ENCODE data around the gene KCNJ12. TPM values are rescaled to one million over a fixed set of nuclear protein-coding genes. Genes with fewer than 3 reads are reported as not detected.
"Not testable (repeated sequence)": the region's sequence is repeated elsewhere in the genome, so short reads cannot be mapped to it uniquely, and the experiment has no call there.

Gene KCNJ12
- polyA plus RNA-seq, 3 donors, result 5.3 to 8.0 (median 5.4) TPM

DNA sequence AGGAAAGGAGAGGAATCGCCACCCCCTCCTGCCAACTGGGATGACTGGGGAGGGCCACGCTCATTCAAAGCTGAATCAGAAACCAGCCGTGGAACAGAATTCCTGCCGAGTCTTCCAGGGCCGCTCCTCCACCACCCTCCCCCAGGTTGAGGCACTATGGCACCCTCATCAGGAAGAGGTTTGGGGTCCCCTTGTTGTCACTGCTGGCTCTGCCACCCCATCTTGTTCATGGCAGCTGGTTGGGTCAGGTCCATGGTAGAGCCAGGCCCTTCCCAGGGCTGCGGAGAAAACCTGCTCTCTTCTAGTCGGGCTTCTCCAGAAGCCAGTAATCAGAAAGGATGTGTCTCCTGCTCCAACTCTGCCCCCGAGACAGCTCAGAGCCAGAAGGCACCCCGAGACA, 41.8 kb downstream of the KCNJ12 start:
- no peak for DNase-seq (ENCODE audit: low read depth in 3 of 3, low spot score in 2 of 3)

GRCh38 chr17:21418446-21419298, 42.5 kb downstream of the KCNJ12 start:
- no peak for DNase-seq (ENCODE audit: low read depth in 3 of 3, low spot score in 2 of 3)

DNA sequence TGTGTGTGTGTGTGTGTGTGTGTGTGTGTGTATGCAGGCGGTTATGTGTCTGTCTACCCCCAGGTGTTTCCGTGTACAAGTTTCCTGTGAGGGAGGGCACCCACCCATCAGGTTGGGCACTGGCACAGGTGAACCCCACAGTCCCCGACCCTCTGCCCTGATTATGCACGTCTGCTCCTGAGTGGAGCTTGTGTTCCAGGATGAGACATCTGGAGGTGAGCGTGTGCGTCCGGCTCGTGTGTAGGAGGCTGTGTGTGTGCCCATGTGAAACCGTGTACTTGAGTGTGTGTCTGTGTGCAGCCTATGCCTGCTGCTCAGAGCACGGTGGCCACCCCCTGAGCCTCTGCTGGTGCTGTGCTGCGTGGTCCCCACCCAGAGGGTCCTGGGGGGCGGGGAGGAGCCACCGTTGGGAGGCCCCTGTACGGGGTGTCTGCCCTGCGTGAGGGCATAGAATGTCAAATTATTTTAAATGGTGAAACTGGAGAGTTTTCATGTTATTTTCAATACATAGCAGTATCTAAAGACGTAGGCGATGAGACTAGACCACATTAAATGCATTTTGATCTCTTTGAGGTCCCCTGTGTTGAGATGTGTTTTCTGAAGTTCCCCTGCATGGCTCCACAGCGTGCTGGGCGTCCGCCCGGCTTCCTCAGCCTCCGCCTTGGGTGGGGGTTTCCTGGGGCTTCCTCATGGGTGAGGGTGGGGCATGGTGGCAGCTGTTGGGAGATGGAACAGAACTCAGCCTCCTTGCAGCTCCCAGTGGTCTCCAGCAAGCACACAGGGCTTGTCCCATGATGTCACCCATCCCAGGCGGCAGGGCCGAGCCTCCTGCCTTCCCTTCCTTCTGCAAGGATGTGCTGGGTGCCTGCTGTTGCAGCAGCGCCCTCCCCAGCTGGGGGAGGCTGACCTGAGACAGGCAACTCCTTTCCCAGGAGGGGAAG, 43.4 kb downstream of the KCNJ12 start:
- DNase-seq (ENCODE audit: low read depth in 3 of 3, low spot score in 2 of 3), result no peak

- not testable (repeated sequence) for DNase-seq (ENCODE audit: low read depth in 3 of 3, low spot score in 2 of 3)
Measured at GRCh38 chr17:21420503-21421090, 44.4 kb downstream of the KCNJ12 start.

- not testable (repeated sequence) for DNase-seq (ENCODE audit: low read depth in 3 of 3, low spot score in 2 of 3)
Measured at GRCh38 chr17:21421421-21422310, 45.5 kb downstream of the KCNJ12 start.

- not testable (repeated sequence) for DNase-seq (ENCODE audit: low read depth in 3 of 3, low spot score in 2 of 3)
Measured at GRCh38 chr17:21422311-21423189, 46.4 kb downstream of the KCNJ12 start.

GRCh38 chr17:21423190-21423493, 47.0 kb downstream of the KCNJ12 start:
- not testable (repeated sequence) for DNase-seq (ENCODE audit: low read depth in 3 of 3, low spot score in 2 of 3)

- not testable (repeated sequence) for DNase-seq (ENCODE audit: low read depth in 3 of 3, low spot score in 2 of 3)
Measured at GRCh38 chr17:21424697-21425096, 48.5 kb downstream of the KCNJ12 start.

DNA sequence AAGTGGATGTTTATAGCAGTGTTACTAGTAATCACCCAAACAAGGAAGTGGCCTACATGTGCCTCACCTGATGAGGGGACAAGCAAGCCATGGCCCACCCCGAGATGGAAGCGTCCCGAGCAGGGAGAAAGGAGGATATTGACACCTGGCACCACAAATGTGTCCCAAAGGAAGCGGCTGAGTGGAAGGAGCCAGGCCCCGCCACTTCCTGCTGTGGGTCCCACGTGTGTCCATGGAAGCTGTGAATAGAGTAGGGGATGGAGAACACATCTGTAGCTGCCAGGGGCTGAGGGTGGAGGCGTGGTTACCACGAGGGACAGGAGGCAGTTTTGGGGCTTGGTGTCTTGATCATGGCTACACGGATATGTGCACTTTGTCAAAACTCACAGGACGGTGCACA, 49.2 kb downstream of the KCNJ12 start:
- DNase-seq (ENCODE audit: low read depth in 3 of 3, low spot score in 2 of 3), result no peak

DNA sequence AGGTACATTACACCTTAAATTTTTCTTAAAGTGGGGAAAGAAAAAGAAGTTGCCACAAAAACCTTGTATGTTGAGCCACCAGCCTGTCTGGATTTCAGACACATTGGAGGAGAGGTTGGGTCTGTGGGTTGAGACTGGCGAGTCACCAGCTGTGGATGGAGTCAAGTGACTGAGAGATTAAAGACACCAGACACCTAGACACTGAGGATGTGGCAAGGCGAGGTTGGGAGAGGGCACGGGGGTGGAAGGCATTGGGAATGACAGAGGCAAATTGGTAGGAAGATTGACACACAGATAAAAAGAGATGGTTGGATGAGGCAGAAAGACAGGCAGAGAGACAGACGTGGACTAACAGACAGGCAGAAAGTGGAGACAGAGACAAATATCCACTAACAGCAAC, 49.6 kb downstream of the KCNJ12 start:
- no peak for DNase-seq (ENCODE audit: low read depth in 3 of 3, low spot score in 2 of 3)

- not testable (repeated sequence) for DNase-seq (ENCODE audit: low read depth in 3 of 3, low spot score in 2 of 3)
Measured at GRCh38 chr17:21426246-21426645, 50.1 kb downstream of the KCNJ12 start.

- DNase-seq (ENCODE audit: low read depth in 3 of 3, low spot score in 2 of 3), result not testable (repeated sequence)
Measured at GRCh38 chr17:21426876-21427275, 50.7 kb downstream of the KCNJ12 start.

DNA sequence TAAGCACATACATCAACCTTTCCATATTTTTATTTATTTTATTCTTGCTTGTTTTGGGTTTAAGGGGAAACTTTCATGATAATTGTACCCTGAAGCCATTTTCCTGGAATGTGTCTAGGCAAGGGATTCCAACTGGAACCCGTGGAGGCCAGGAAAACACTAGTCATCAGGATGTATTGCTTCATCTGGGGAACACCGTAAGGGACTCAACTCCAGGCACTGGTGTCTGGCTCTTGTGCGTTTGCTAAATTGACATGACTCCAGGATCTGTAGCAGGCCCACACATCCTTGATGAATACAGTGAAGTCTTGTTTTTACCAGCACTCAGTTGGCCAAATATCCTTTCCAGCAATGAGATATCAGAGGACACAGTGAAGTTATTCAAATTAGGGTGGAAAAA, 51.6 kb downstream of the KCNJ12 start:
- not testable (repeated sequence) for DNase-seq (ENCODE audit: low read depth in 3 of 3, low spot score in 2 of 3)

- DNase-seq (ENCODE audit: low read depth in 3 of 3, low spot score in 2 of 3), result not testable (repeated sequence)
Measured at GRCh38 chr17:21428752-21429424, 52.7 kb downstream of the KCNJ12 start.

DNA sequence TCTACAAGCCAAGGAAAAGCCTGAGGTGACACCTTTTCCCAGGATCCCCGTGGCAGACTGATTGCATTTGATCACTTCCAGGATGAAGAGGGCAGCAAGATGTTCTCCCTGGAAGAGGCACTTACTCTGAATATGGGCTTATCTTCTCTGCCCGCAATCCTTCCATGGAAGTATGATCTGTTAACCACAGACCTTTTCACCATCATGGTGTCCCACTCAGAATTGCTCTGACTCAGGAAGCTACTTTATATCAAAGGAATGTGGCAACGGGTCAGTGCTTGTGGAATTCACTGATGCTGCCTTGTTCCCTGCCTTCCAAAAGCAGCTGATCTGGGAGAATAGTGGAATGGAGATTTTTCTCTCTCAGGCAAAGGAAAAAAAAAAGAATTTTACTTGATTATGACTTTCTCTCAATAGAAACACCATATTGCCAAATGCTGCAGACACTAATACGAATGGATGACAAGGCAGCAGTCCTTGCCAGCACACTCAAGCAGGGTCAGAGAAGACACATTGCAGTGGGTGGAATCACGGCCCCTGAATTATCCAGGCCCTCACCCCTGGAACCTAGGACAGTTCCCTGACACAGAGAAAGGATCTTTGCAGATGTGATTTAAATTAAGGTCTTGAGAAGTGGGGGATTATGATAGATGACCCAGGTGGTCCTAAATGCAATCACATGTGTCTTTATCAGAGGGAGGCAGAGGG, 53.9 kb downstream of the KCNJ12 start:
- not testable (repeated sequence) for DNase-seq (ENCODE audit: low read depth in 3 of 3, low spot score in 2 of 3)

DNA sequence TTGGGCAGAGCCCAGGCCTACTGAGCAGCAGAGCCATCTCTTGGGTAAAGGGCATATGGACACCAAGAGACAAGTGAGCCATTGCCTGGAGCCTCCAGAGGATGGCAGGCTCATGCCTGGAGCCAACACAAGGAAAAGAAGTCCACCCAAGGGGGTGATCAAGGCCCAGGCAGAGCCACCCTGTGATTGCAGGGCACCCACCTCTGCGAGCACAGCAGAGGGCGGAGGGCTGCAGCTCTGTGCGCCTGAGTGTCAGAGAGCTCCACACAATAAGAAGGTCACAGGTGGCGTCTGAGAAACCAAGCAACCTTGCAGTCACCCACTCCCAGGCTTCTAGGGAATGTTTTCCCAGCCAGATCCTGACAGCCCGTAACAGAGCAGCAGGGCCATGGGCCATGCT, 57.8 kb downstream of the KCNJ12 start:
- DNase-seq (ENCODE audit: low read depth in 3 of 3, low spot score in 2 of 3), result not testable (repeated sequence)

DNA sequence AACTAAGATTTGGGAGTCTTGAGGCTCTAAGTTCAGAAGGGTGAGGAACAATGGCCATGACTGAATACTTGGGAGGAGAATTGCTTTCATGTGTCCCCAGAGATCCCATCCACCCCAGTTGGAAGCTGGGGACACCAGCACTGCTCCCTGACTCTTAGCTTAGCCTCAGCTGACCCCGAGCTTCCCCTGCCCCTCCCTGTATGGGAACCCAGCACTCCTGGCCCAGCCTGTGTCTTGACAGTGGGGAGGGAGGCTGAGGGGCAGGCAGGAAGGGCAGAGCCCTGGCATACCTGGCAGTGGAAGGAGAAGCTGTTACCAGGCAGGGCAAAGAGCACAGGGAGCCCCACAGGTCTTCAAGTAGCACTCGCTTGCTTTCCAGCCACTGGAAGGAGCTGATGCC, 58.8 kb downstream of the KCNJ12 start:
- not testable (repeated sequence) for DNase-seq (ENCODE audit: low read depth in 3 of 3, low spot score in 2 of 3)

- not testable (repeated sequence) for DNase-seq (ENCODE audit: low read depth in 3 of 3, low spot score in 2 of 3)
Measured at GRCh38 chr17:21436481-21436880, 60.3 kb downstream of the KCNJ12 start.
